ENCODE measurements around the gene CDK19. TPM values are rescaled to one million over a fixed set of nuclear protein-coding genes. Genes with fewer than 3 reads are reported as not detected.
A peak's percentile ranks its signal among the peaks of the same experiment; 100 is the strongest.
"Not testable (repeated sequence)": the region's sequence is repeated elsewhere in the genome, so short reads cannot be mapped to it uniquely, and the experiment has no call there.

Gene CDK19
- total RNA-seq, 1 experiment from 2014 or later: 14.5 TPM

GRCh38 chr6:110813338-110814101, 1.7 kb downstream of the CDK19 start:
- DNase-seq (ENCODE audit: low read depth): peak; percentile 10

DNA sequence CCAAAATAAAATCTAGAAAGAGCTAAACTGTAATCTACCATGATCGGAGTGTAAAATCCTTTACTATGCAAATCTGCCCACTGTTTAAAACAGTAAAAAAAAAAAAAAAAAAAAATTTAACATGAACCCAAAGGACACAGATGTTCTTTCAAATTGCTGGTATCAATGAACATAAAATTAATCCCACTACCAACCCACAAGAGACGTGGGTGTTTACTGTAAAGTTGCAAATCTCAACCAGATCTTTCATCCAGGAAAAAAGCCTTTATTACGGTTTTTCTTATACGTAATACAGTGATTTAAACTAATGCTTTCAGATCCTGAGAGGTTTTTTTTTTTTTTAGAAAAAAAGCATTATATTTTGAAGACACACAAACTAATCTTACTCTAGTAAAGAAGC, 2.5 kb downstream of the CDK19 start:
- DNase-seq (ENCODE audit: low read depth): no peak

GRCh38 chr6:110810896-110811586, 4.2 kb downstream of the CDK19 start:
- DNase-seq (ENCODE audit: low read depth): no peak

GRCh38 chr6:110809792-110810191, 5.5 kb downstream of the CDK19 start:
- DNase-seq (ENCODE audit: low read depth): no peak

GRCh38 chr6:110802175-110802574, 13.1 kb downstream of the CDK19 start:
- not testable (repeated sequence) for DNase-seq (ENCODE audit: low read depth)

DNA sequence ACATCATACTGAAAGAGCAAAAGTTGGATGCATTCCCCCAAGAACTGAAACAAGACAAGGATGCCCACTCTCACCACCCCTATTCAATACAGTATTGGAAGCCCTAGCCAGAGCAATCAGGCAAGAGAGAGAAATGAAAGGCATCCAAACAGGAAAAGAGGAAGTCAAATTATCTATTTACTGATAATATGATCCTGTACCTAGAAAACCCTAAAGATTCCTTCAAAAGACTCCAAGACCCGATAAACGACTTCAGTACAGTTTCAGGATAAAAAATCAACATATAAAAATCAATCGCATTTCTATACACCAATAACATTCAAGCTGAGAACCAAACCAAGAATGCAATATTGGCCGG, 14.5 kb downstream of the CDK19 start:
- DNase-seq (ENCODE audit: low read depth): no peak

GRCh38 chr6:110800196-110800838, 15.0 kb downstream of the CDK19 start:
- no peak for DNase-seq (ENCODE audit: low read depth)

- DNase-seq (ENCODE audit: low read depth): no peak
These were observed 15.6 kb downstream of the CDK19 start for GRCh38 chr6:110799655-110800054.

GRCh38 chr6:110799189-110799588, 16.1 kb downstream of the CDK19 start:
- DNase-seq (ENCODE audit: low read depth): no peak

GRCh38 chr6:110795271-110795670, 20.0 kb downstream of the CDK19 start:
- no peak for DNase-seq (ENCODE audit: low read depth)

DNA sequence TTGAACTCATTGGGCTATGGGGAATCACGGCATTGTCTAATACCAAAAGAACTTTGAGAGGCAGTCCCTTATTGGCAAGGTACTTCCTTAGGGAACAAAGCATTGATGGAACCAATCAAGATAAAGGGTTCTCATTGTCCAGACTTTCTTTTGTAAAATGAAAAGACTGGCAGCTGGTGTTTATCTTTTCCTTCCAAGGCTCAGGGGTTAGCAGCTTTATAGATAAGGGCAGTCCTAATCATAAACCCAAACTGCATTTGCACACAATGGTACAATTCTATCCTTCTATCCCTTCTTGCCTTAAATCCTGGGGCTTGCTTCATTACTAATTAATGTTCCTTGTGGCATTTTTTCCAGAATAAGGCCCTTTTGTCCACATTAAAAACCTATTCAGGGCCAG, 28.6 kb downstream of the CDK19 start:
- DNase-seq (ENCODE audit: low read depth): no peak

- no peak for DNase-seq (ENCODE audit: low read depth)
These were observed 29.0 kb downstream of the CDK19 start for GRCh38 chr6:110786271-110786670.

DNA sequence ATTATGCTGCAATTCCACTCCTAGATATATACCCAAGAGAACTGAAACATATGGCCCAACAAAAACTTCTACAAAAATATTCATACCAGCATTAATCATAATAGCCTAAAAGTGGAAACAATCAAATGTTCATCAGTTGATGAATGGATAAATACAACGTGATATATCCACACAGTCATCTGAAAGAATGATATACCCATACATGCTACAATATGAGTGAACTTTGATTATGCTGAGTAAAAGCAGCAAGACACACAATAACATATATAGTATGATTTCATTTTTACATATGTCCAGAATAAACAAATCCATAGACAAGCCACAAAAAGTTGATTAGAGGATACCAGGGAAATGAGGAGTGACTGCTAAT, 30.7 kb downstream of the CDK19 start:
- no peak for DNase-seq (ENCODE audit: low read depth)

DNA sequence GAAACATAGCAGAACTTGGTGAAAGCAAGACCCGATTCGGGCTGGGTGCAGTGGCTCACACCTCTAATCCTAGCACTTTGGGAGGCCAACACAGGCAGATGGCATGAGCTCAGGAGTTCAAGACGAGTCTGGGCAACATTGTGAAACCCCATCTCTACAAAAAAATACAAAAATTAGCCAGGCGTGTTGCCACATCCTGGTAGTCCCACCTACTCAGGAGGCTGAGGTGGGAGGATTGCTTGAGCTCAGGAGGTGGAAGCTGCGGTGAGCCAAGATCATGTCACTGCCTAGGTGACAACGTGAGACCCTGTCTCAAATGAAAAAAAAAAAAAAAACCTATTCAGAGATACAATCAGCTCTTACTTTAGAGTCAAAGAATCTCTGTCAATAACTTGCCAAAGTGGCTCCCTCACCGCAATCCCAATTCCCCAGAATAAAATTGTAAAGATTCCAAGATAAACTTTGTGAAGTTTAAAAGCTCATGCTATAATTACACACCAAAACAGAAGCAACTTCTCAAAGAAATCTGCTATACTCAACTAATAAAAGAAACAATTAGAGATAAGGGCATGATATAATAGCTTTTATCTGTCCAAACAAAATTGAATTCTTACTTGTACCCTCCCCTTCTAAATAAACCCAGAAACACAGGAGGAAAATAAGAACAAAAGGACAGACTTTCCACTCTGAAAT, 33.6 kb downstream of the CDK19 start:
- DNase-seq (ENCODE audit: low read depth): no peak

DNA sequence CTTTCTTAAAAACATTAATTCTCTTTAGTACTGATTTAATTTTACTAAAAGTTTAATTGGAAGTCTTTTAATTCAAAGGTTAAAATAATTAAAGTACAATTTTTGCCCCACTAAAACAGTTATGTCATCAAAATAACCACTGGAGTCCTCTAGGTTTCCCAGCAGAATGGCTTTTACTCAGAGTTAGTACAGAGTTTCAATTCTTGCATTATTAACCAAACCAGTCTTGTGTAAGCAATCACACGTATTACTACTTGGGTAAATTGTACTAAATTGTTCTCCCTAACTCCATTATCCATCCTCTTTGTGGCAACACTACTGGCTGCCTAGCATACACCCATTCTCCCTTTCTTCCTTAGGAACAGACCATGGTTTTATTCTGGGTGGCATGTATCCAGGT, 36.9 kb downstream of the CDK19 start:
- no peak for DNase-seq (ENCODE audit: low read depth)

DNA sequence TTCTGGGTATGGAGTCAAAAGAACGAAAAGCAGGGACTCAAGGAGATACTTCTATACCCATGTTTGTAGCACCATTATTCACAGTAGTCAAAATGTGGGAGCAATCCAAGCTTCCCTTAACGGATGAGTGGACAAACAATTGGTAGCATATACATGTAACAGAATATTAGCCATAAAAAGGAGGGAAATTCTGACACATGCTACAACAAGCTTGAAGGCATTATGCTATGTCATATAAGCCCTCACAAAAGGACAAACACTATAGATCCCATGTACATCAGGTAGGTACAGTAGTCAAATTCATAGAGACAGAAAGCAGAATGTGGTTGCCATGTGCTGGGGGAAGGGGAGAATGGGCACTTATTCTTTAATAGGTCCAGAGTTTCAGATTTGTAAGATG, 37.6 kb downstream of the CDK19 start:
- DNase-seq (ENCODE audit: low read depth): no peak

DNA sequence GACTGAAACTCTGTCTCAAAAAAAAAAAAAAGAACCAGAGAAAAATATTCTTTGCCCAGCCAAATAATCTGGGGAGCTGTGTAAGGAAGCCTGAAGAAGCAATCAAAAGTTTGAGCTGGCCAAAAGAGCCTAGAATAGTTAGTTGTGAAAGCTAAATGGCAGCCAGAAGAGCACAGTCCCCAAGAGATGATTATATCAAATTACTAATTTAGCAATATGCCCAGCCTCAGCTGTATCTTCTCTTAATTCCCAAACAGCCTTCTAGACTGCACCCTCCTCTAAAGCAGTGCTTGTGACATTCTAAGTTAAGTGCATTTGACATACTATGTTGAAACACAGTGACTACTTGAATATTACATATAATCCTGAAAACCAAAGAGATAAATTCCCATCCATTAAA, 38.9 kb downstream of the CDK19 start:
- DNase-seq (ENCODE audit: low read depth): no peak

- no peak for DNase-seq (ENCODE audit: low read depth)
These were observed 45.3 kb downstream of the CDK19 start for GRCh38 chr6:110769923-110770322.

DNA sequence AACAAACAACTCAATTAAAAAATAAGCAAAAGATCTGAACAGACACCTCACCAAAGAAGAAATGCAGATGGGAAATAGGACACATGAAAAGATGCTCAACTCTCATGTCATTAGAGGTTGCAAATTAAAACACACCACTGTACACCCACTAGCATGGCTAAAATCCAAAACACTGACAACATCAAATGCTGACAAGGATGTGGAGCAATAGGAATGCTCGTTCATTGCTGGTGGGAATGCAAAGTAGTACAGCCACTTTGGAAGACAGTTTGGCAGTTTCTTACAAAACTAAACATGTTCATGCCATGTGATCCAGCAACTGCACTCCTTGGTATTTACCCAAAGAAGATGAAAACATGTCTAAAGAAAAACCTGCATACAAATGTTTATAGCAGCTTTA, 47.2 kb downstream of the CDK19 start:
- DNase-seq (ENCODE audit: low read depth): no peak

DNA sequence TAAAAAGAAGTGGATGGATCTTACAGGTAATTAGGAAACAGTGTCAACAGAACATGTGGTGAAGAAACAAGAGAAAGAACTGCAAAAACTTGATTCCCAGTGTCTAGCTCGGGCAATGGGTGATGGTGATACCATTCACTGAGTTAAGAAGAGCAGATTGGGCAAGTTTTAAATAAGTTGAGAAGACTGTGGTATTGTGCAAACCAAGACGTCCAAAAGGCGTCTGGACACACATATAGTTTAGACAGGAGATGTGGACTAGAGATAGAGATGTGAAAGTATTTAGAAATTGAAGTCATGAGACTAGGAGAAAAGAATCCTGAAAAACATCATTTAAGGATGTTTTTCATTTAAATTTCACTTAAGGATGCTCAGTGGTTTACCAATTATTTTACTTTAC, 53.9 kb downstream of the CDK19 start:
- no peak for DNase-seq (ENCODE audit: low read depth)

DNA sequence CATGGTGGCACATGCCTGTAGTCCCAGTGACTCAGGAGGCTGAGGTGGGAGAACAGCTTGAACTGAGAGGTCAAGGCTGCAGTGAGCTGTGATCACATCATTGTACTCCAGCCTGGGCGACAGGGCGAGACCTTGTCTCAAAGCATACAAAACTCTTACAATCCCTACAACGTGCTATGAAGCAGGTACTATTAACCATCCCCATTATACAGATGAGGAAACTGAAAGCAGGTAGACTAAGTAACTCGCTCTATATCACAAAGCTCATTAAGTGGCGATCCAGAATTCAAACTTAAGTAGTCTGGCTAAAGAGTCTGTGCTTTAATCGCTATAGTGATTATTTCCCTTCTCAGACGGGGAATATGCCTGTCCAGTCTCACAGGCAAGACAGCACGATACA, 54.7 kb downstream of the CDK19 start:
- DNase-seq (ENCODE audit: low read depth): no peak

DNA sequence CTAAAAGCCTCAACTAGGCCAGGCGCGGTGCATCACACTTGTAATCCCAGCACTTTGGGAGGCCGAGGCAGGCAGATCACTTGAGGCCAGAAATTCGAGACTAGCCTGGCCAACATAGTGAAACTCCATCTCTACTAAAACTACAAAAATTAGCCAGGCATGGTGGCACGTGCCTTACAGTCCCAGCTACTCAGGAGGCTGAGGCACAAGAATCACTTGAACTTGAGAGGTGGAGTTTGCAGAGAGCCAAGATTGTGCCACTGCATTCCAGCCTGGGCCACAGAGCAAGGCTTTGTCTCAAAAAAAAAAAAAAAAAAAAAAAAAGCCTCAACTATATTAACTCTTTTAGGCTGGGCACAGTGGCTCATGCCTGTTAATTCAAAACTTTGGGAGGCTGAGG, 55.2 kb downstream of the CDK19 start:
- DNase-seq (ENCODE audit: low read depth): not testable (repeated sequence)

- no peak for DNase-seq (ENCODE audit: low read depth)
These were observed 57.3 kb downstream of the CDK19 start for GRCh38 chr6:110757926-110758325.
